IMR-90 (cell line): ENCODE measurements around the gene RAPGEF5. TPM values are rescaled to one million over a fixed set of nuclear protein-coding genes. Genes with fewer than 3 reads are reported as not detected.

Source experiments
- ATAC-seq: fragments of 200-7000 bp; cut with Tn5 transposase; 2 replicates; pipeline ENCODE4 v1.9.1; 2020; ENCODE audit warnings: low read depth, mild to moderate bottlenecking, moderate library complexity
- BruUV-seq: library from RNA; stranded (reverse); fragments of 400-500 nt; replicated peaks from 2 replicates; lab custom pipeline; 2021; lab: Mats Ljungman, UMichigan
- CTCF ChIA-PET: fragments of 300-600 bp; formaldehyde crosslinking; extraction: SDS; loops from one replicate; lab custom pipeline; 2021; ENCODE audit warnings: antibody characterized with exemption; lab: Yijun Ruan, JAX
- POLR2A ChIA-PET: fragments of 300-600 bp; sonication (Branson Sonifier 250); formaldehyde crosslinking; loops from one replicate; lab custom pipeline; 2022; ENCODE audit warnings: antibody characterized with exemption; ENCODE audit not compliant: unreplicated experiment; lab: Charles Lee
- DNase-seq: peaks from one replicate; pipeline ENCODE4 v3.0.0; 2013
- H2AFZ ChIP-seq: replicated peaks from 2 replicates; pipeline ENCODE3; 2013; ENCODE audit warnings: low read length, mild to moderate bottlenecking; ENCODE audit not compliant: poor library complexity
- H2AK5ac ChIP-seq: 2 replicates; pipeline ENCODE4 v1.6.1; 2013; ENCODE audit warnings: low read depth, low read length, inconsistent platforms
- H2AK9ac ChIP-seq: replicated peaks from 2 replicates; pipeline ENCODE3; 2013; ENCODE audit warnings: mild to moderate bottlenecking, low read depth, low read length, moderate library complexity; ENCODE audit not compliant: poor library complexity
- H2BK120ac ChIP-seq: 2 replicates; pipeline ENCODE4 v1.6.1; 2013; ENCODE audit warnings: low read depth, low read length, inconsistent platforms
- H2BK15ac ChIP-seq: 3 replicates; pipeline ENCODE4 v1.6.1; 2013; ENCODE audit warnings: low read depth, low read length, inconsistent platforms
- H2BK20ac ChIP-seq: 2 replicates; pipeline ENCODE4 v1.6.1; 2013; ENCODE audit warnings: low read depth, mild to moderate bottlenecking, inconsistent platforms, low read length, moderate library complexity
- H2BK5ac ChIP-seq: 2 replicates; pipeline ENCODE4 v1.6.1; 2013; ENCODE audit warnings: mild to moderate bottlenecking, low read depth, low read length, inconsistent platforms; ENCODE audit not compliant: poor library complexity, severe bottlenecking
- H3K14ac ChIP-seq: replicated peaks from 2 replicates; pipeline ENCODE4 v1.6.1; 2013; ENCODE audit warnings: low read depth, low read length, inconsistent platforms
- H3K18ac ChIP-seq: 2 replicates; pipeline ENCODE4 v1.6.1; 2013; ENCODE audit warnings: low read depth, low read length, control low read depth
- H3K23ac ChIP-seq: 2 replicates; pipeline ENCODE4 v1.6.1; 2013; ENCODE audit warnings: low read depth, low read length, inconsistent platforms
- H3K27ac ChIP-seq: 2 replicates; pipeline ENCODE4 v1.5.1; 2013; ENCODE audit warnings: mild to moderate bottlenecking, control low read depth, low read length; ENCODE audit not compliant: insufficient read depth
- H3K27me3 ChIP-seq: 2 replicates; pipeline ENCODE4 v1.6.1; 2013; ENCODE audit warnings: low read length; ENCODE audit not compliant: control insufficient read depth, insufficient read depth
- H3K36me3 ChIP-seq: 2 replicates; pipeline ENCODE4 v1.6.1; 2013; ENCODE audit warnings: low read length, mixed read lengths; ENCODE audit not compliant: control insufficient read depth, insufficient read depth
- H3K4ac ChIP-seq: 2 replicates; pipeline ENCODE4 v1.6.1; 2013; ENCODE audit warnings: low read depth, low read length, inconsistent platforms
- H3K4me1 ChIP-seq: 2 replicates; pipeline ENCODE4 v1.6.1; 2013; ENCODE audit warnings: low read length, mixed read lengths; ENCODE audit not compliant: control insufficient read depth, insufficient read depth
- H3K4me2 ChIP-seq: 2 replicates; pipeline ENCODE4 v1.6.1; 2013; ENCODE audit warnings: low read depth, mild to moderate bottlenecking, control low read depth, low read length, moderate library complexity
- H3K4me3 ChIP-seq: 2 replicates; pipeline ENCODE4 v1.5.1; 2013; ENCODE audit warnings: low read depth, mild to moderate bottlenecking, control low read depth, low read length, moderate library complexity; ENCODE audit not compliant: insufficient read depth
- H3K56ac ChIP-seq: 2 replicates; pipeline ENCODE4 v1.6.1; 2013; ENCODE audit warnings: low read length, inconsistent platforms; ENCODE audit not compliant: insufficient read depth; ENCODE audit errors: extremely low read depth
- H3K79me1 ChIP-seq, 2 experiments: 2 replicates each; pipeline ENCODE4 v1.6.1; 2013; ENCODE audit warnings: low read length in 2 of 2, inconsistent platforms in 1 of 2, low read depth in 1 of 2
- H3K9ac ChIP-seq: 2 replicates; pipeline ENCODE4 v1.6.1; 2013; ENCODE audit warnings: low read depth, low read length, control low read depth
- H3K9me1 ChIP-seq: 2 replicates; pipeline ENCODE4 v1.6.1; 2013; ENCODE audit warnings: low read length, inconsistent platforms; ENCODE audit not compliant: insufficient read depth
- H3K9me3 ChIP-seq: 2 replicates; pipeline ENCODE4 v1.6.1; 2013; ENCODE audit warnings: low read length; ENCODE audit not compliant: control insufficient read depth, insufficient read depth
- H4K20me1 ChIP-seq: 2 replicates; pipeline ENCODE4 v1.6.1; 2013; ENCODE audit warnings: low read length, inconsistent platforms; ENCODE audit not compliant: insufficient read depth
- H4K5ac ChIP-seq: 2 replicates; pipeline ENCODE4 v1.6.1; 2013; ENCODE audit warnings: mild to moderate bottlenecking, low read depth, low read length, control low read depth
- H4K8ac ChIP-seq, 2 experiments: 2 replicates each; pipeline ENCODE4 v1.6.1; 2013; ENCODE audit warnings: low read depth in 2 of 2, low read length in 2 of 2, control low read depth in 1 of 2, inconsistent platforms in 1 of 2
- H4K91ac ChIP-seq: 2 replicates; pipeline ENCODE4 v1.6.1; 2013; ENCODE audit warnings: low read depth, low read length, inconsistent platforms; ENCODE audit not compliant: insufficient read depth
- CHD1 ChIP-seq: IDR thresholded peaks from 2 replicates; pipeline ENCODE4 v1.6.1; 2012; ENCODE audit warnings: low read depth, low read length, improper control_type of control experiment
- MXI1 ChIP-seq: IDR thresholded peaks from 2 replicates; pipeline ENCODE4 v1.6.1; 2012; ENCODE audit warnings: low read depth, mild to moderate bottlenecking, low read length, moderate library complexity, borderline replicate concordance
- RFX5 ChIP-seq: IDR thresholded peaks from 2 replicates; pipeline ENCODE4 v1.8.0; 2012; ENCODE audit warnings: low read depth, mild to moderate bottlenecking, low read length, moderate library complexity
- USF2 ChIP-seq: fragments of 150-350 bp; IDR thresholded peaks from 2 replicates; pipeline ENCODE4 v1.6.1; 2017; ENCODE audit warnings: mild to moderate bottlenecking, antibody characterized with exemption, low read length, low read depth
- WGBS, 2 experiments: methylation state at CpG; one replicate each; pipeline versions ENCODE4 v1.1.5 to v1.1.7; 2013; ENCODE audit warnings: missing lambda C conversion rate in 2 of 2; ENCODE audit not compliant: insufficient read length in 1 of 2; ENCODE audit errors: extremely low coverage in 2 of 2; 5-methylcytosine and 5-hydroxymethylcytosine counted together
- dilution Hi-C: fragments of 300-500 bp; cut with HindIII; formaldehyde crosslinking; loops from one replicate; pipeline ENCODE4 v1.14.3; 2018; ENCODE audit warnings: low sequenced_read_pairs; ENCODE audit not compliant: unreplicated experiment
- in situ Hi-C: fragments of 300-500 bp; cut with MboI; formaldehyde crosslinking; loops from 3 replicates; pipeline ENCODE4 v1.14.3; 2019; ENCODE audit warnings: low sequenced_read_pairs, inconsistent platforms, mixed read lengths
- intact Hi-C: fragments of 100-400 bp; cut with micrococcal nuclease; formaldehyde crosslinking; loops from 2 replicates; pipeline ENCODE4 v1.10.0; 2022
- polyA plus RNA-seq, 3 experiments: library from polyadenylated mRNA; depleted of rRNA; stranded (reverse); fragments of >200 nt; gene quantifications; 2 replicates each; pipeline ENCODE4 v1.2.3, GENCODE V29; 2012; ENCODE audit warnings: low replicate concordance in 1 of 3
- total RNA-seq: library from RNA; depleted of rRNA; stranded (reverse); fragments of >200 nt; gene quantifications from 2 replicates; pipeline ENCODE4 v1.2.3, GENCODE V29; 2012

RAPGEF5 gene
- total and polyA plus RNA-seq, 2 of the 4 experiments (the other 2 are of a cell fraction) = 0.05 to 0.18 TPM

GRCh38 chr7:22113041-22113440 lies 243.9 kb downstream of the RAPGEF5 start:
- Histone ChIP-seq H3K56ac (no peak overlapping the region), H4K5ac (no peak overlapping the region), H3K9me3 (no peaks in the 10 kb centered on the region), H3K9me1 (no peaks in the 10 kb centered on the region), H4K91ac (no peak overlapping the region), H2BK5ac (no peak overlapping the region), H2AK9ac (no peak overlapping the region), H2BK120ac (no peak overlapping the region), H3K9ac (no peak overlapping the region), H4K20me1 (no peaks in the 10 kb centered on the region), H3K36me3 (no peaks in the 10 kb centered on the region), H3K27ac (no peak overlapping the region), H3K14ac (no peak overlapping the region), H3K4ac (no peak overlapping the region), H3K79me1 (no peaks in the 10 kb centered on the region), H2AK5ac (no peak overlapping the region), H3K18ac (no peak overlapping the region), H2AFZ (no peak overlapping the region), H3K4me1 (peaks cover 2% of the 10 kb centered on the region; the same call in 1 of the 2 replicates), H3K23ac (no peak overlapping the region), H3K27me3 (peaks cover 4% of the 10 kb centered on the region), H2BK15ac (no peak overlapping the region), H4K8ac (no peak overlapping the region), H3K4me2 (no peak overlapping the region), H3K4me3 (no peak overlapping the region), H2BK20ac (no peak overlapping the region)
- TF ChIP-seq USF2 (no peak), RFX5 (no peak), MXI1 (no peak), CHD1 (no peak)
- ChIA-PET CTCF (no interaction called here), POLR2A (no interaction called here)
- dilution Hi-C loops (loop anchor here (25.0 kb wide), 1 partner anchor 374 kb away; no protein-coding TSS in a partner anchor), intact Hi-C loops (no loop called here), in situ Hi-C loops (loop anchor here (25.0 kb wide), 1 partner anchor 949 kb away; no protein-coding TSS in a partner anchor)
- no TSS peak for BruUV-seq
- no CpG with 5 or more reads among the region's 3 CpGs for WGBS, 2 experiments
- DNase-seq = no peak
- ATAC-seq = no peak
